Memory B cell (primary cell): ENCODE results near the gene HMGXB3.
"Not testable (repeated sequence)": the region's sequence is repeated elsewhere in the genome, so short reads cannot be mapped to it uniquely, and the experiment has no call there.

Source experiments
- ATAC-seq: fragments of 150-1000 bp; cut with Tn5 transposase; 2 replicates; pipeline ENCODE4 v1.10.0; 2021; ENCODE audit warnings: low read depth, mild to moderate bottlenecking, moderate library complexity
- DNase-seq, 2 donors: peaks; one replicate each; pipeline ENCODE4 v3.0.0; 2022; ENCODE audit warnings: low spot score in 2 of 2
- H3K27ac Mint-ChIP-seq: one replicate; pipeline ENCODE4 v1.8.0; 2022; ENCODE audit warnings: mild to moderate bottlenecking, moderate library complexity, mixed read lengths
- H3K27me3 Mint-ChIP-seq: one replicate; pipeline ENCODE4 v1.8.0; 2022; ENCODE audit warnings: mixed read lengths
- H3K36me3 Mint-ChIP-seq: one replicate; pipeline ENCODE4 v1.8.0; 2022; ENCODE audit warnings: mild to moderate bottlenecking, mixed read lengths
- H3K4me1 Mint-ChIP-seq: one replicate; pipeline ENCODE4 v1.8.0; 2022; ENCODE audit warnings: mixed read lengths
- H3K4me3 Mint-ChIP-seq: one replicate; pipeline ENCODE4 v1.8.0; 2022; ENCODE audit warnings: mild to moderate bottlenecking, moderate library complexity, mixed read lengths
- H3K9me3 Mint-ChIP-seq: one replicate; pipeline ENCODE4 v1.8.0; 2022; ENCODE audit warnings: mixed read lengths

Gene HMGXB3

DNA sequence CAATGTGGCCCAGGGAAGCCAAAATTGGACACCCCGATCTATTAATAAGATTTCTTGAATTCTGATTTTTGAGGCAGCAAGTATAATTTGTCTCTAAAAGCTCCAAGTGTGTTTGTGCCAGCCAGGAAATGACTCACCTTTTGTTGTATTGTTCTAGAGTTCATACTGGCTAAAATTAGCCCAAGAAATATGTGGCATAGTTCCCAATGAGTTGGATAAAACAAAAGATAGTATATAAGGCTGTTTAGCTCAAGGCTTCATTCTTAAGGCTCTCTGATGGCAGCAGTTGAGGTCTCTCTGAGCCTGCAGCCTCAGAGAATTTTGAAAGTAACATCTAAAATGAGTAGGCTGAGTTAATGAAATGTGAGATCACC lies 21.6 kb downstream of the HMGXB3 start:
- H3K4me1 Mint-ChIP-seq: no peaks in the 10 kb centered on the region
- ATAC-seq: no peak
- H3K9me3 Mint-ChIP-seq: no peaks in the 10 kb centered on the region
- no peak for DNase-seq
- no peaks in the 10 kb centered on the region for H3K27me3 Mint-ChIP-seq
- H3K4me3 Mint-ChIP-seq: no peak overlapping the region
- H3K36me3 Mint-ChIP-seq: peaks cover 46% of the 10 kb centered on the region
- no peak overlapping the region for H3K27ac Mint-ChIP-seq

DNA sequence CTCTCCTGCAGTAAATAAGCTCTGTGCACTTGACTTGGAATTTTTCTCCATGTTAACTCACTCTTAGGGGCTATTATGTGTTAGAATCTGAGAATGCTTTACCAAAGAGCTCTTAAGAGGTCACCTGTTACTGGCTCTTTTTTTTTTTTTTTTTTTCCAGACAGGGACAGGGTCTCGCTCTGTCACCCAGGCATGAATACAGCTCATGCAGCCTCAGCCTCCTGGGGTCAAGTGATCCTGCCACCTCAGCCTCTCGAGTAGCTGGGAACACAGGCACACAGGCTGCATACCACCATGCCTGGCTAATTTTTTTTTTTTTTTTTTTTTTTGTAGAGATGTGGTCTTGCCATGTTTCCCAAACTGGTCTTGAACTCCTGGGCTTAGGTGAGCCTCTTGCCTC lies 22.1 kb downstream of the HMGXB3 start:
- Mint-ChIP-seq H3K9me3 (no peaks in the 10 kb centered on the region), H3K27ac (no peak overlapping the region), H3K4me3 (no peak overlapping the region), H3K4me1 (no peaks in the 10 kb centered on the region), H3K36me3 (peaks cover 45% of the 10 kb centered on the region), H3K27me3 (no peaks in the 10 kb centered on the region)
- no peak for ATAC-seq
- no peak for DNase-seq

DNA sequence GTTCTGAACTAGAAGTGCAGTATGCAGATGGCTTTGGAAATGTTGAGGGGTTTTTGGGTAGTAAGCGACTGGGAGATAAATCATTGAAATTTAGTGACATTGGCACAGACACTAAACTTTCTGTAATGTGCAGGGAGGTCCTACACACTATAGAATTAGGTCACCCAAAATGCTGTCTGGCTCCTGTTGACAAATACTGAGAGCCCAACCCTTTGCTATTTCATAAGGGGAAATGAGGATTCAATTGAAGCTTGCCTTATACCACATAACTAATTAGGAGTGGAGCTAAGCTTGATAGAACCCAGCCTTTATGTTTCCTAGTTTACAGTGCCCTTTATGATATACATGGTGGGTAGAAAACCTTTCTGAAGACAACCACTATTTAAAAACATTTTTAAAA lies 22.6 kb downstream of the HMGXB3 start:
- Mint-ChIP-seq H3K36me3 (peaks cover 47% of the 10 kb centered on the region), H3K4me1 (no peaks in the 10 kb centered on the region), H3K9me3 (no peaks in the 10 kb centered on the region), H3K27me3 (no peaks in the 10 kb centered on the region), H3K4me3 (no peak overlapping the region), H3K27ac (no peak overlapping the region)
- ATAC-seq: no peak
- DNase-seq: no peak

DNA sequence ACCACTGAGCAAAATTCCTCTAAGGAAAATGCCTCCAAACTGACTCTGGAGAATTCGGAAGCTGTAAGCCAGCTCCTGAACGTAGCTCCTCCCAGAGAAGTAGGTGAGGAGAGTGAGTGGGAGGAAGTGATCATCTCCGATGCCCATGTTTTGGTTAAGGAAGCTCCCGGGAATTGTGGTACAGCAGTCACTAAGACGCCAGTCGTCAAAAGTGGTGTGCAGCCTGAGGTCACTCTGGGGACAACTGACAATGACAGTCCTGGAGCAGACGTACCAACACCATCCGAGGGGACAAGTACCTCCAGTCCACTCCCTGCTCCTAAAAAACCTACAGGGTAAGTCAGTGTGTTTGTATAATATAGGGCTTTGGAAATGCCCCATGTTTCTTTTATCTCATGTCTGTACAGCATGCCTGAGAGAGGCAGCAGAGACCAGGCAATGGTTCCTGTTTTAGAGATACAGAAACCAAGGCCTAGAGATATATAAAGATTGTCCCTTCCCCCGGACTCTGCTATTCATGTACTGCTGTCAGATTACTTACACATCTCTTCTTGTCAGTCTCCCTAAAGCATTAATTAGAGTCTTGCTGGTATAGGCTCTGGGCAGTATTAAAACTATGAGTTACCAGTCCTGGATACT lies 23.9 kb downstream of the HMGXB3 start:
- no peak for ATAC-seq
- DNase-seq: no peak
- Mint-ChIP-seq H3K27me3 (no peaks in the 10 kb centered on the region), H3K27ac (no peak overlapping the region), H3K4me1 (no peaks in the 10 kb centered on the region), H3K9me3 (no peaks in the 10 kb centered on the region), H3K36me3 (peaks cover 43% of the 10 kb centered on the region), H3K4me3 (no peak overlapping the region)

DNA sequence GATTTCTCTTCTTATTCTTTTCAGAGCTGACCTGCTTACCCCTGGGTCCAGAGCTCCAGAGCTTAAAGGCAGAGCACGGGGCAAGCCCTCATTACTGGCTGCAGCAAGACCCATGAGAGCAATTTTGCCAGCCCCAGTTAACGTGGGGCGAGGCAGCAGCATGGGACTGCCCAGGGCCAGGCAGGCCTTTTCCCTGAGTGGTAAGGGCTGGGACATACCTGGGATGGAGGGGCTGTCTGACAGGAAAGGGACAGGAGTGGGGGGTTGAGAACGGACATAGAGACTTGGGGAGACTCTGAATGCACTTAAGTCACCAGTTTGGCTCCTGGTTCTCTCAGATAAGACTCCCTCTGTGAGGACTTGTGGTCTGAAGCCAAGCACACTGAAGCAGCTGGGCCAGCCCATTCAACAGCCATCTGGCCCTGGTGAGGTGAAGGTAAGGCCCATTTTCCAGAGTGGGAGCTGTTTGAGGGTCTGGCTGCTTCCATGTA lies 26.2 kb downstream of the HMGXB3 start:
- no peaks in the 10 kb centered on the region for H3K27me3 Mint-ChIP-seq
- no peak overlapping the region for H3K27ac Mint-ChIP-seq
- H3K9me3 Mint-ChIP-seq: no peaks in the 10 kb centered on the region
- H3K4me1 Mint-ChIP-seq: no peaks in the 10 kb centered on the region
- H3K4me3 Mint-ChIP-seq: no peak overlapping the region
- no peak for DNase-seq
- peaks cover 40% of the 10 kb centered on the region for H3K36me3 Mint-ChIP-seq
- no peak for ATAC-seq

DNA sequence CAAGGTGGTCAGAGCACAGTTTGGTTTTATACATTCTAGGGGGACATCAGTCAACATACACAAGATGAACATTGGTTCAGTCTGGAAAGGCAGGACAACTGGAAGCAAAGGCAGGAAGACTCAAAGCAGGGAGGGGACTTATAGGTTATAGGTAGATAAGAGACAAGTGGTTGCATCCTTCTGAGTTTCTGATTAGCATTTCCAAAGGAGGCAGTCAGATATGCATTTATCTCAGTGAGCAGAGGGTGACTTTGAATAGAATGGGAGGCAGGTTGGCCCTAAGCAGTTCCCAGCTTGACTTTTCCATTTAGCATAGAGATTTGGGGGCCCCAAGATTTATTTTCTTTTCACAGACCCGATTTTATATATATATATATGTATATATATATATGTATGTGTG lies 27.5 kb downstream of the HMGXB3 start:
- not testable (repeated sequence) for ATAC-seq, H3K9me3 Mint-ChIP-seq, H3K27me3 Mint-ChIP-seq, DNase-seq, H3K4me3 Mint-ChIP-seq, H3K4me1 Mint-ChIP-seq, H3K27ac Mint-ChIP-seq
- H3K36me3 Mint-ChIP-seq: peaks cover 40% of the 10 kb centered on the region

DNA sequence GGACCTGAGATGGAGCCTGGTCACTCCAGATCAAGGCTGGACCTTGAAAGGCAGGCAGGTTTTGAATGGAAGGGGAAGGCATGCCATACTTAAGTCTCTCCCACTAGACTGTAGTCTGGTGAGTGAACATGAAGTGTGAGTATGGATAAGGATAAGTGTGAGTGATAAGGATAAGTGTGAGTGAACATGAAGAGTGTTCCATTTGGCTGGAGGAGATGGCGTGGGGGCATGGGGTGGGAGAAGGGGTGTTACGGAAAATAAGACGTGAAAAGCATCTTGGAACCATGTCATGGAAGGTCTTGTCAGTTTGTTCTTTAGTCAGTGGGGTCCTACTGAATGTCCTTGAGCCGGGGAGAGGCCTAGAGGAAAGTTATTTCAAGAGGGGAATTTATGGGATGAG lies 32.8 kb downstream of the HMGXB3 start:
- H3K4me3 Mint-ChIP-seq: no peak overlapping the region
- ATAC-seq: no peak
- peaks cover 10% of the 10 kb centered on the region for H3K4me1 Mint-ChIP-seq
- DNase-seq: no peak
- H3K27ac Mint-ChIP-seq: no peak overlapping the region
- no peaks in the 10 kb centered on the region for H3K27me3 Mint-ChIP-seq
- H3K36me3 Mint-ChIP-seq: peaks cover 52% of the 10 kb centered on the region
- no peaks in the 10 kb centered on the region for H3K9me3 Mint-ChIP-seq

DNA sequence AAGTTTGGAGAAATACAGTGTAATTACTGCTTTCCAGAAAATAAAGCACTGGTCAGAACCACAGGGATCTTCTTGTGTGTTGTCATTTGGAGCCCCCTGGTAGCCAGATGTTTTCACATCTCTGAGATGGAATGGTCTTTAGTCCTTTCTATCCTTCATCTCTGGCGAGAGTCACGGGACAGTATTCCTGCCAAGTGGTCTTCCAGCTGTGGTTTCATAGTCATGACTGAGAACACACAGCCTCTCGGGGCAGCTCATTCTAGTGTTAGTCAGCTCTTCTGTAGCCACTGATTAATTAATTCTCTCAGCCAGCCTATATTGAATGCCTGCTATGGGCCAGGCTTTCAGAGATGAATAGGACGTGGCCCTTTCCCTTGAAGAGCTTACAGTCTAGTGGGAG lies 34.1 kb downstream of the HMGXB3 start:
- Mint-ChIP-seq H3K4me3 (no peak overlapping the region), H3K4me1 (peaks cover 12% of the 10 kb centered on the region), H3K27me3 (no peaks in the 10 kb centered on the region), H3K9me3 (no peaks in the 10 kb centered on the region), H3K27ac (peak overlapping the region; percentile 47), H3K36me3 (peaks cover 56% of the 10 kb centered on the region)
- DNase-seq (no peak), ATAC-seq (no peak)

DNA sequence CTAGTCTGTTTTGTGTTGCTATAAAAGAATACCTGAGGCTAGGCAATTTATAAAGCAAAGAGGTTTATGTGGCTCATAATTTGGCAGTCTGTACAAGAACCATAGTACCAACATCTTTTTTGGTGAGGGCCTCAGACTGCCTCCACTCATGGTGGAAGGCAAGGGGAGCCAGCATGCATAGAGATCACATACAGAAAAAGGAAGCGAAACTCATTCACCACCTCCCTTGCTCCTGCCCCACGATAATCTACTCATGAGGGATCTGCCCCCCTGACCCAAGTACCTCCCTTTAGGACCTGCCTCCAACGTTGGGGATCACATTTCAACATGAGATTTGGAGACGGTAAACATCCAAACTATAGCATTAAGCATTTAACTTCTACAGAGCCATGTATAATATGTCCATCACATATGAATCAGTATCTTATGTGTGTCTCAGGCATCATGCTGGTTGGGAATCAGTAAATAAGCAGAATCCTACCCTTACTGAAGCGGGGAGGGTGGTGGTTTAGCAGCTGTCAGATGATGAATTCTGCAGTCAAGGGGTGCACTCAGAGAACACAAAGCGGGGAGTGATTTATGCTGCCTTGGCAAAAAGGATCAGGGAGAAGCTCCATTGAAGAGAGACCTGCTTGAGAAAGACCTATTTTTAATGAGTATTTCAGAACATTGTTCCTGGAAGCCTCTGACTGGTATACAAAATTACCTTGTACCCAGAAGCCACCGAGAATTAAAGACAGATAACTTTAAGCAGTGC lies 34.8 kb downstream of the HMGXB3 start:
- Mint-ChIP-seq H3K36me3 (peaks cover 58% of the 10 kb centered on the region), H3K4me1 (peaks cover 12% of the 10 kb centered on the region), H3K27ac (peak overlapping the region; percentile 47), H3K4me3 (no peak overlapping the region), H3K27me3 (no peaks in the 10 kb centered on the region), H3K9me3 (no peaks in the 10 kb centered on the region)
- ATAC-seq (peak; percentile 100), DNase-seq (peak in 1 of 2 donors; percentile 24)

DNA sequence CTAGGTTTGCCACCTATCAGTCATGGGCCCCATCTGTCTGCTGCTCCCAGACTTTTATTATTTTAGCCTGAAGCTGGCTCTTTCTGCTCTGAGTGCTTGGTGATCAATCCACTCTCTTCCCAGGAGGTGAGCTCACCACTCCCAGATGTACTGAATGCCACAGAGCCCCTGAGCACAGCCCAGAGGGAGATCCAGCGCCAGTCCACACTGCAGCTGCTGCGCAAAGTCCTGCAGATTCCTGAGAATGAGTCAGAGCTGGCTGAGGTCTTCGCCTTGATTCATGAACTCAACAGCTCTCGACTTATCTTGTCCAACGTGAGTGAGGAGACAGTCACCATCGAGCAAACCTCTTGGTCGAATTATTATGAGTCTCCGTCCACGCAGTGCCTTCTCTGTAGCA lies 36.0 kb downstream of the HMGXB3 start:
- DNase-seq (no peak), ATAC-seq (no peak)
- Mint-ChIP-seq H3K4me1 (peaks cover 12% of the 10 kb centered on the region), H3K9me3 (no peaks in the 10 kb centered on the region), H3K27me3 (no peaks in the 10 kb centered on the region), H3K36me3 (peaks cover 62% of the 10 kb centered on the region), H3K27ac (no peak overlapping the region), H3K4me3 (no peak overlapping the region)

DNA sequence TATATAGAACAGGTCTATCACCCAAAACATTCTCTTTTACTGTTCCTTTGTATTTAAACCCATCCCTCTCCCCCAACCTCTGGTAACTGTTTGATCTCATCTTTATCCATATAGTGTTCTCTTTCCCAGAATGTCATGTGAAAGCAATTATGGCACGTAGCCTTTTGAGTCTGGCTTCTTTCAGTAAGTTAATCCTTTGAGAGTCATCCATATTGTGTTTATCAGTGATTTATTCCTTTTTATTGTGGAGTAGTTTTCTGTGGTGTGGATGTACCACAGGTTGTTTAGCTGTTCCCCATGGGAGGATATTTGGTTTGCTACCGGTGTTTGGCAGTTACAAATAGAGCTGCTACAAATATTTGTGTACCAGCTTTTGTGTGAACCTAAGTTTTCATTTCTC lies 38.0 kb downstream of the HMGXB3 start:
- Mint-ChIP-seq H3K36me3 (peaks cover 66% of the 10 kb centered on the region), H3K4me1 (peaks cover 12% of the 10 kb centered on the region), H3K27me3 (no peaks in the 10 kb centered on the region), H3K27ac (no peak overlapping the region), H3K4me3 (no peak overlapping the region), H3K9me3 (no peaks in the 10 kb centered on the region)
- ATAC-seq (no peak), DNase-seq (no peak)

DNA sequence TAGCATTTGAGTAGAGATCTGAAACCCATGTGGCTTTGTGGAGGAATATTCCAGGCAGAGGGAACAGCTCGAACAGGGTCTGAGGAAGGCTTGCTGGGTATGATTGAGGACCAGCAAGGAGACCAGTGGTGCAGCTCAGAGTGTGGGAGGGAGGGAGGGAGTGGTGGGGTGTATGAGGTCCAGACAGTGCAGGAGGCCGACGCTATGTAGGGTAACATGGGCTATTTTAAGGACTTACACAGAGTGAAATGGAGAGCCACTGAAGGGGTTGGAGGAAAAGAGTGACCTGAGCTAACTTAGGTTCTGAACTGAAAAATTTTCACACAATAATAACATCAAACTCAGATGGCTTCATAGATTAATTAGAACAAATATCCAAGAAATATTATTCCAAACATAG lies 41.9 kb downstream of the HMGXB3 start:
- Mint-ChIP-seq H3K27ac (peak overlapping the region; percentile 29), H3K36me3 (peaks cover 55% of the 10 kb centered on the region), H3K27me3 (no peaks in the 10 kb centered on the region), H3K4me1 (peaks cover 6% of the 10 kb centered on the region), H3K4me3 (no peak overlapping the region), H3K9me3 (no peaks in the 10 kb centered on the region)
- ATAC-seq: no peak
- DNase-seq: no peak

DNA sequence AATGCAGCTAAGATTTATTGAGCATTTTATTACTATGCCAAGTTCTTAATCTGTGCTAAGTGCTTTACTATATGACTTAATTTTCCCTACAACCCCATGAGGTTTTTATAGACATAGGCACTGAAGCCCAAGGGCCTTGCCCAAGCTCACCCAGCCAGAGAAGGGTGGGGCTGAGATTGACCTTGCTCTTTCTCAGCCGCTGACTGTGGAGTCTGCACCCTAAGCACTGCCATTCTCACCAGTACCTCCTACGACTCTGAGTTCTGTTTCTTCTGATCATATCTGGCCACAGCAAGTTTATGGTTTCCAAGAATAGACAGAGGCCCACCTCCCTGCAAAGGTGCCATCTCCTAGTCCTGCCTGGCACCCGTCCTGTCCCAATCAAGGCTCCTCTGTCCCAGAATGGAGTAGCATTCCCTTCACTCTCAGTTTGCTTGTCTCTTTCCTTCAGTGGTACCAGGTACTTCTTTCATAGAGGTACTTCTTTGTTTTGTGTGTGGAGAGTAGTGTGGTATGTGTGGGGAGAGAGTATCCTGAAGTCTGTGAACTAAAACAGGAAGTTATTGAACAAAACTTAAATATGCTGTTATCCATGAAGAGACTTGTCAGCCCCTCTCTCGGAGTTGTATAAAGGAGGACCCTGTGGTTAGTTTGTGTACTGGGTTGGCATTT lies 43.3 kb downstream of the HMGXB3 start:
- no peaks in the 10 kb centered on the region for H3K9me3 Mint-ChIP-seq
- H3K27ac Mint-ChIP-seq: peak overlapping the region; percentile 25
- H3K36me3 Mint-ChIP-seq: peaks cover 54% of the 10 kb centered on the region
- peaks cover 3% of the 10 kb centered on the region for H3K4me1 Mint-ChIP-seq
- no peak overlapping the region for H3K4me3 Mint-ChIP-seq
- ATAC-seq (no peak), DNase-seq (no peak)
- H3K27me3 Mint-ChIP-seq: no peaks in the 10 kb centered on the region

DNA sequence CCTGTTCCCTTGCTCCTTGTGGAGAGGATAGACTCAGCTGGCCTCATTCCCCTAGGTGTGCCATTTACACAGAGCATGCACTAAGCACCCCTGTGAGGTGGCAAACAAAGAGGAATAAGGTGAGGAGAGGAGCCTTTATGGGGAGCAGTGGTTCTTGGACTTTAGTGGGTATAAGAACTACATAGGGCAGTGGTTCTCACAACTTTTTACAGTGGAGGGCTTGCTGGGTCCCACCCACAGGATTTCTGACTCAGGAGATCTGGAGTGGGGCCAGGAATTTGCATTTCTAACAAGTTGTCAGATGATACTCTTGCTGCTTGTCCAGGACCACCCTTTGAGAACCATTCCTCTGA lies 43.8 kb downstream of the HMGXB3 start:
- Mint-ChIP-seq H3K27me3 (no peaks in the 10 kb centered on the region), H3K36me3 (peaks cover 57% of the 10 kb centered on the region), H3K4me3 (no peak overlapping the region), H3K4me1 (peaks cover 3% of the 10 kb centered on the region), H3K27ac (peak overlapping the region; percentile 25), H3K9me3 (no peaks in the 10 kb centered on the region)
- DNase-seq: no peak
- ATAC-seq: no peak
